H1 (cell line): Measurements from ENCODE around the gene KCNC2. TPM values are rescaled to one million over a fixed set of nuclear protein-coding genes. Genes with fewer than 3 reads are reported as not detected.

Source experiments
- CHD2 ChIP-seq: IDR thresholded peaks from 2 replicates; pipeline ENCODE4 v1.6.1; 2012; ENCODE audit warnings: low read length, improper control_type of control experiment
- polyA plus RNA-seq, 7 experiments: library from polyadenylated mRNA; depleted of rRNA in 3 of 7; stranded (reverse) in 5 of 7; unstranded in 2 of 7; fragments of >200 nt in 5 of 7; fragments of 200-250 nt in 2 of 7; gene quantifications; 1 replicate in 5 of 7; 2 replicates in 1 of 7; 4 replicates in 1 of 7; pipeline versions ENCODE4 v1.2.1 to v1.2.3, GENCODE V29; 2011 to 2013; ENCODE audit warnings: missing spikeins in 2 of 7, mixed read lengths in 2 of 7
- total RNA-seq: library from RNA; stranded (reverse); fragmentation: NEBNext Ultra II Directional; extraction: Animal tissue kit (Norgen Biotek cat#: 25700); gene quantifications from 2 replicates; pipeline ENCODE4 v1.2.1, GENCODE V29; 2021
- TF ChIP-seq, protein P1 (sequence below): fragments of 300-600 bp; sonication (generic); IDR thresholded peaks from 2 replicates; pipeline ENCODE4 v1.7.1; 2012; ENCODE audit warnings: low read length, moderate library complexity, mild to moderate bottlenecking, inconsistent platforms; ENCODE audit not compliant: insufficient replicate concordance

The KCNC2 gene
- total and polyA plus RNA-seq, 2 of the 8 experiments (the other 6 are each of a cell fraction or from before 2014, with no cell fraction given) = 0.03 TPM; not detected in 1

DNA sequence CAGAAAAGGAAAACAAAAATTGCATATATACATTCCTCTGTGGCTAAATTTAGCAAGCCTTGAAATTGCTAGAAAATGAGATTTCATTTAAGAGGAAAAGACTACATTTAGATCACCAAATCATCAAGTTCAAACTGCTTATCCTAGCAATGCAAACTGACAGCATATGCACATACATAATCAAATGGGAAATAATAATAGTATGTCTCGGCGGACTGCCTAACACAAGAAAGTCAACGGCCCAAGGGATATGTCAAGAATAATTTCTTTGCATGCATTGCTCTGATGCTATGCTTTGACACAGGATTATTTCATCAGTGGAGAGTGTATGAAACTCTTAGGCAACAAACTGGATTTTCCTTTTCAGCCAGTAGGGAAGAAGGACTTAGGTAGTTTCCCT, 107.9 kb downstream of the KCNC2 start (continued):
- TF ChIP-seq, protein P1, sequence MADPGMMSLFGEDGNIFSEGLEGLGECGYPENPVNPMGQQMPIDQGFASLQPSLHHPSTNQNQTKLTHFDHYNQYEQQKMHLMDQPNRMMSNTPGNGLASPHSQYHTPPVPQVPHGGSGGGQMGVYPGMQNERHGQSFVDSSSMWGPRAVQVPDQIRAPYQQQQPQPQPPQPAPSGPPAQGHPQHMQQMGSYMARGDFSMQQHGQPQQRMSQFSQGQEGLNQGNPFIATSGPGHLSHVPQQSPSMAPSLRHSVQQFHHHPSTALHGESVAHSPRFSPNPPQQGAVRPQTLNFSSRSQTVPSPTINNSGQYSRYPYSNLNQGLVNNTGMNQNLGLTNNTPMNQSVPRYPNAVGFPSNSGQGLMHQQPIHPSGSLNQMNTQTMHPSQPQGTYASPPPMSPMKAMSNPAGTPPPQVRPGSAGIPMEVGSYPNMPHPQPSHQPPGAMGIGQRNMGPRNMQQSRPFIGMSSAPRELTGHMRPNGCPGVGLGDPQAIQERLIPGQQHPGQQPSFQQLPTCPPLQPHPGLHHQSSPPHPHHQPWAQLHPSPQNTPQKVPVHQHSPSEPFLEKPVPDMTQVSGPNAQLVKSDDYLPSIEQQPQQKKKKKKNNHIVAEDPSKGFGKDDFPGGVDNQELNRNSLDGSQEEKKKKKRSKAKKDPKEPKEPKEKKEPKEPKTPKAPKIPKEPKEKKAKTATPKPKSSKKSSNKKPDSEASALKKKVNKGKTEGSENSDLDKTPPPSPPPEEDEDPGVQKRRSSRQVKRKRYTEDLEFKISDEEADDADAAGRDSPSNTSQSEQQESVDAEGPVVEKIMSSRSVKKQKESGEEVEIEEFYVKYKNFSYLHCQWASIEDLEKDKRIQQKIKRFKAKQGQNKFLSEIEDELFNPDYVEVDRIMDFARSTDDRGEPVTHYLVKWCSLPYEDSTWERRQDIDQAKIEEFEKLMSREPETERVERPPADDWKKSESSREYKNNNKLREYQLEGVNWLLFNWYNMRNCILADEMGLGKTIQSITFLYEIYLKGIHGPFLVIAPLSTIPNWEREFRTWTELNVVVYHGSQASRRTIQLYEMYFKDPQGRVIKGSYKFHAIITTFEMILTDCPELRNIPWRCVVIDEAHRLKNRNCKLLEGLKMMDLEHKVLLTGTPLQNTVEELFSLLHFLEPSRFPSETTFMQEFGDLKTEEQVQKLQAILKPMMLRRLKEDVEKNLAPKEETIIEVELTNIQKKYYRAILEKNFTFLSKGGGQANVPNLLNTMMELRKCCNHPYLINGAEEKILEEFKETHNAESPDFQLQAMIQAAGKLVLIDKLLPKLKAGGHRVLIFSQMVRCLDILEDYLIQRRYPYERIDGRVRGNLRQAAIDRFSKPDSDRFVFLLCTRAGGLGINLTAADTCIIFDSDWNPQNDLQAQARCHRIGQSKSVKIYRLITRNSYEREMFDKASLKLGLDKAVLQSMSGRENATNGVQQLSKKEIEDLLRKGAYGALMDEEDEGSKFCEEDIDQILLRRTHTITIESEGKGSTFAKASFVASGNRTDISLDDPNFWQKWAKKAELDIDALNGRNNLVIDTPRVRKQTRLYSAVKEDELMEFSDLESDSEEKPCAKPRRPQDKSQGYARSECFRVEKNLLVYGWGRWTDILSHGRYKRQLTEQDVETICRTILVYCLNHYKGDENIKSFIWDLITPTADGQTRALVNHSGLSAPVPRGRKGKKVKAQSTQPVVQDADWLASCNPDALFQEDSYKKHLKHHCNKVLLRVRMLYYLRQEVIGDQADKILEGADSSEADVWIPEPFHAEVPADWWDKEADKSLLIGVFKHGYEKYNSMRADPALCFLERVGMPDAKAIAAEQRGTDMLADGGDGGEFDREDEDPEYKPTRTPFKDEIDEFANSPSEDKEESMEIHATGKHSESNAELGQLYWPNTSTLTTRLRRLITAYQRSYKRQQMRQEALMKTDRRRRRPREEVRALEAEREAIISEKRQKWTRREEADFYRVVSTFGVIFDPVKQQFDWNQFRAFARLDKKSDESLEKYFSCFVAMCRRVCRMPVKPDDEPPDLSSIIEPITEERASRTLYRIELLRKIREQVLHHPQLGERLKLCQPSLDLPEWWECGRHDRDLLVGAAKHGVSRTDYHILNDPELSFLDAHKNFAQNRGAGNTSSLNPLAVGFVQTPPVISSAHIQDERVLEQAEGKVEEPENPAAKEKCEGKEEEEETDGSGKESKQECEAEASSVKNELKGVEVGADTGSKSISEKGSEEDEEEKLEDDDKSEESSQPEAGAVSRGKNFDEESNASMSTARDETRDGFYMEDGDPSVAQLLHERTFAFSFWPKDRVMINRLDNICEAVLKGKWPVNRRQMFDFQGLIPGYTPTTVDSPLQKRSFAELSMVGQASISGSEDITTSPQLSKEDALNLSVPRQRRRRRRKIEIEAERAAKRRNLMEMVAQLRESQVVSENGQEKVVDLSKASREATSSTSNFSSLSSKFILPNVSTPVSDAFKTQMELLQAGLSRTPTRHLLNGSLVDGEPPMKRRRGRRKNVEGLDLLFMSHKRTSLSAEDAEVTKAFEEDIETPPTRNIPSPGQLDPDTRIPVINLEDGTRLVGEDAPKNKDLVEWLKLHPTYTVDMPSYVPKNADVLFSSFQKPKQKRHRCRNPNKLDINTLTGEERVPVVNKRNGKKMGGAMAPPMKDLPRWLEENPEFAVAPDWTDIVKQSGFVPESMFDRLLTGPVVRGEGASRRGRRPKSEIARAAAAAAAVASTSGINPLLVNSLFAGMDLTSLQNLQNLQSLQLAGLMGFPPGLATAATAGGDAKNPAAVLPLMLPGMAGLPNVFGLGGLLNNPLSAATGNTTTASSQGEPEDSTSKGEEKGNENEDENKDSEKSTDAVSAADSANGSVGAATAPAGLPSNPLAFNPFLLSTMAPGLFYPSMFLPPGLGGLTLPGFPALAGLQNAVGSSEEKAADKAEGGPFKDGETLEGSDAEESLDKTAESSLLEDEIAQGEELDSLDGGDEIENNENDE = no peak
- no peak for TF ChIP-seq CHD2
- TF ChIP-seq, all 59 proteins: peak for 0
